Activated CD8-positive, alpha-beta T cell treated with anti-CD3 and anti-CD28 coated beads for 36 hours (primary cell): ENCODE data around the gene TMIE. TPM values are rescaled to one million over a fixed set of nuclear protein-coding genes. Genes with fewer than 3 reads are reported as not detected.
"Not testable (repeated sequence)": the region's sequence is repeated elsewhere in the genome, so short reads cannot be mapped to it uniquely, and the experiment has no call there.

ENCODE experiments used
- ATAC-seq: fragments of 200-7000 bp; cut with Tn5 transposase; one replicate; pipeline ENCODE4 v1.10.0; 2021; ENCODE audit warnings: mild to moderate bottlenecking, moderate library complexity
- CTCF ChIA-PET: fragments of 350-600 bp; sonication (Branson Sonifier 250); formaldehyde crosslinking; loops from one replicate; lab custom pipeline; 2021; ENCODE audit warnings: antibody characterized with exemption; lab: Charles Lee
- POLR2A ChIA-PET: fragments of 350-600 bp; sonication (Branson Sonifier 250); formaldehyde crosslinking; loops from one replicate; lab custom pipeline; 2021; ENCODE audit warnings: antibody characterized with exemption; lab: Charles Lee
- DNase-seq: peaks from one replicate; pipeline ENCODE4 v3.0.0-alpha.2; 2020
- H3K27ac Mint-ChIP-seq: one replicate; pipeline ENCODE4 v1.8.0; 2021; ENCODE audit warnings: mild to moderate bottlenecking, mixed read lengths
- H3K27me3 Mint-ChIP-seq: one replicate; pipeline ENCODE4 v1.8.0; 2021; ENCODE audit warnings: mixed read lengths
- H3K36me3 Mint-ChIP-seq: one replicate; pipeline ENCODE4 v1.8.0; 2021; ENCODE audit warnings: low read depth, mixed read lengths
- H3K4me1 Mint-ChIP-seq: one replicate; pipeline ENCODE4 v1.8.0; 2021; ENCODE audit warnings: low read depth, mixed read lengths
- H3K4me3 Mint-ChIP-seq: one replicate; pipeline ENCODE4 v1.8.0; 2021; ENCODE audit warnings: mild to moderate bottlenecking, moderate library complexity, mixed read lengths
- H3K9me3 Mint-ChIP-seq: one replicate; pipeline ENCODE4 v1.8.0; 2021; ENCODE audit warnings: mixed read lengths
- intact Hi-C: fragments of 100-400 bp; cut with micrococcal nuclease; formaldehyde crosslinking; loops from one replicate; pipeline ENCODE4 v1.10.0; 2022
- total RNA-seq, 2 experiments: library from RNA; stranded (reverse); gene quantifications; one replicate each; pipeline ENCODE4 v1.2.3, GENCODE V29; 2021
- TF ChIP-seq, protein P1 (sequence below): fragments of 200-600 bp; IDR thresholded peaks from one replicate; pipeline ENCODE4 v1.8.0; 2022; ENCODE audit warnings: antibody characterized with exemption, mild to moderate bottlenecking

TMIE gene
- total RNA-seq, 2 experiments from 2014 or later: 0.81 to 0.90 TPM

DNA sequence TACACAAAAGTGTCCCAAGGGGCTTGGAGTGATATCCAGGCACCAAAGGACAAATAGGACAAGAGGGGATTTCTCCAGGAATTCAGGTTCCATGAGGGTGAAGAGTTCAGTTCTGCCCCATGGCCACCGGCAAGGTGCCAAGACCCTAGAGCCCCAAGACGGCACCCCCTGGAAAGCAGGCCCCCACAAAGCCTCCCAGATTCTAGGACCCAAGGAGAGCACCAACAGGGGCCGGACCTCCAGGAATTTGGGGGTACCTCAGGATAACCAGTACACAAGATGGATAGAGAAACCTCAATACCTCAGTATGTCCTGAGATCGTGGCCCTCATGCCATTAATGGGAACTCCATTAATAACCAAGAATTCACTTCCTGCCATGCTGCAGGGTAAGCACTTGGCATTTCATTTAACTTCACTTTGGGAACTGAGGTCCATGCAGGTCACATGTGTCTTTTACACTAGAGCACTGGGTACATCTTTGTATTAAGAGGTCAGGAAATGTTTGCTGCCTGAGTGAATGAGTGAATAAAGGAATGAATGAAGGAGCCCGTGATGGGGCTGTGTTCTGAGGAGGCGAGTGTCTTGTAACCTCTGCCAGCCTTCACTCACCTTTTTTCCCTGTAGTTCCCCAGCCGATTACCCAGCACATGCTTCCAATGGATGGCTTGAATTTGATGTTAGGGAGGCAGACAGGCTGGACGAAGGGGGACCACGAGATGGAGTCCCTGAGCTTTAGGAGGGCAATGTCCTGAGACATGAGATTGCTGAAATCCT lies 32.0 kb downstream of the TMIE start:
- Mint-ChIP-seq H3K4me3 (no peak overlapping the region), H3K4me1 (no peaks in the 10 kb centered on the region), H3K27me3 (peaks cover 2% of the 10 kb centered on the region), H3K27ac (no peak overlapping the region), H3K9me3 (no peaks in the 10 kb centered on the region), H3K36me3 (no peaks in the 10 kb centered on the region)
- CTCF ChIA-PET: no interaction called here
- TF ChIP-seq, protein P1, sequence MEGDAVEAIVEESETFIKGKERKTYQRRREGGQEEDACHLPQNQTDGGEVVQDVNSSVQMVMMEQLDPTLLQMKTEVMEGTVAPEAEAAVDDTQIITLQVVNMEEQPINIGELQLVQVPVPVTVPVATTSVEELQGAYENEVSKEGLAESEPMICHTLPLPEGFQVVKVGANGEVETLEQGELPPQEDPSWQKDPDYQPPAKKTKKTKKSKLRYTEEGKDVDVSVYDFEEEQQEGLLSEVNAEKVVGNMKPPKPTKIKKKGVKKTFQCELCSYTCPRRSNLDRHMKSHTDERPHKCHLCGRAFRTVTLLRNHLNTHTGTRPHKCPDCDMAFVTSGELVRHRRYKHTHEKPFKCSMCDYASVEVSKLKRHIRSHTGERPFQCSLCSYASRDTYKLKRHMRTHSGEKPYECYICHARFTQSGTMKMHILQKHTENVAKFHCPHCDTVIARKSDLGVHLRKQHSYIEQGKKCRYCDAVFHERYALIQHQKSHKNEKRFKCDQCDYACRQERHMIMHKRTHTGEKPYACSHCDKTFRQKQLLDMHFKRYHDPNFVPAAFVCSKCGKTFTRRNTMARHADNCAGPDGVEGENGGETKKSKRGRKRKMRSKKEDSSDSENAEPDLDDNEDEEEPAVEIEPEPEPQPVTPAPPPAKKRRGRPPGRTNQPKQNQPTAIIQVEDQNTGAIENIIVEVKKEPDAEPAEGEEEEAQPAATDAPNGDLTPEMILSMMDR: no peak
- intact Hi-C loops: no loop called here
- DNase-seq (no peak), ATAC-seq (no peak)
- POLR2A ChIA-PET: no interaction called here

DNA sequence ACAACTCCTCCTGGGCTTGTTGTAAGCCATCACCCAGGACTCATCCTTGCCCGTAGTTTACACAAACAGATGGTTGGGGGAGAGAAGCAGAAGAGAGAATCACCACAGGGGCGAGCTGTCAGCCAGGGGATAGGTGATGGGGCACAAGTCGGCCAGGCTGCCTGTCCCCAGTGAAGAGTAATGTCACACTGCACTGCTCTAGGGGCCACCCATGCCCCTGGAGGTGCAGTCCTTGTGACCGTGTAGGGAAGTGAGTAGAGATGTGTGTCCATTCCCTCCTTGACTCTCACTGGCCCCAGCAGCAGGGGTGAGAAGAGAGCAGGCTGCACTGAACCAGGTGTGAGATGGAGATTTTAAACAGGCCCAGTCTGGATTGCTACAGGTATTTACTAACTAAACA lies 33.6 kb downstream of the TMIE start:
- Mint-ChIP-seq H3K27me3 (peaks cover 4% of the 10 kb centered on the region), H3K4me1 (no peaks in the 10 kb centered on the region), H3K27ac (no peak overlapping the region), H3K4me3 (no peak overlapping the region), H3K9me3 (no peaks in the 10 kb centered on the region), H3K36me3 (no peaks in the 10 kb centered on the region)
- ATAC-seq: no peak
- POLR2A ChIA-PET: no interaction called here
- TF ChIP-seq, protein P1: no peak
- DNase-seq: no peak
- CTCF ChIA-PET: no interaction called here
- intact Hi-C loops: no loop called here

DNA sequence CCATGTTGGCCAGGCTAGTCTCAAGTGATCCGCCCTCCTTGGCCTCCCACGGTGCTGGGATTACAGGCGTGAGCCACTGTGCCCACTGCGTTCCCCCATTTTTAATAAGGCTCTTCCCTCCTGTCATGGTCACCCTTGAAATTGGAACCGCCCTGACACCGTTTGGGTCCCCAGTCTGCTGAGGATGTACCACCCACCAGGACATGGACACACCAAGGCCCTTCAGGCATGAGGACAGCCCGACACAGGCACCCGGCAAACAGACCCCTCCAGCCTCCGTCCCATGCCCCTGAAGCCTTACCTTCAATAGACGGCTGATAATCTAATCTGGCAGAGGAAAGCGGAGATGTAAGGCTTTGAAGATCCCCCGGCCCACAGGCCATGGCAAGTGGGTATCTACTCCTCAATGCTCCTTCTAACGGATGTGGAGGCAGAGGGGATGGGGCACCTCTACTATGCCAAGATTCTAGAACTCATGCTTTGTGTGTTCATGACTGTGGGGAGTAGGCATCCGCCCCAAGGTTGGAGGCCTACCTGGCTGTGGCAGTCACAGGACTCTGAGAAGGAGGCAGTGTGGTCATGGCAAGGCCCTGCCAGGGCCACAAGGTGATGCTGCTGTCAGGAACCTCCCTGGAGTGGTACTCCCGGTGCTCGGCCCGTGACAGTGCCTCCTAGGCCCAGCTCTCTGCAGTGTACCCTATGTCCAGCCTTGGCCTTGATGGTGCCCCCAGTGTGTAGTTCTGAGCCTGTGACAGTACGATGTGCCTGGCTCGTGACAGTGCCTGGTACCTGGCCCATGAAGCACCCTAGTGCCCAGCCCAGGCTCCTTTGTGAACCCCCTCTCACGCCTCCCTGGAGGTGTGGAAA lies 35.0 kb downstream of the TMIE start:
- intact Hi-C loops: no loop called here
- ATAC-seq (no peak), DNase-seq (no peak)
- H3K27ac Mint-ChIP-seq: no peak overlapping the region
- ChIA-PET CTCF (interaction anchor here (0.9 kb wide), 1 partner anchor 131 kb away, joined by 3 read pairs; no protein-coding TSS in a partner anchor), POLR2A (interaction anchor here (0.6 kb wide), 1 partner anchor 41 kb away, joined by 3 read pairs; no protein-coding TSS in a partner anchor)
- H3K4me1 Mint-ChIP-seq: no peaks in the 10 kb centered on the region
- H3K4me3 Mint-ChIP-seq: no peak overlapping the region
- no peaks in the 10 kb centered on the region for H3K36me3 Mint-ChIP-seq
- no peaks in the 10 kb centered on the region for H3K9me3 Mint-ChIP-seq
- peaks cover 4% of the 10 kb centered on the region for H3K27me3 Mint-ChIP-seq
- TF ChIP-seq, protein P1: no peak

DNA sequence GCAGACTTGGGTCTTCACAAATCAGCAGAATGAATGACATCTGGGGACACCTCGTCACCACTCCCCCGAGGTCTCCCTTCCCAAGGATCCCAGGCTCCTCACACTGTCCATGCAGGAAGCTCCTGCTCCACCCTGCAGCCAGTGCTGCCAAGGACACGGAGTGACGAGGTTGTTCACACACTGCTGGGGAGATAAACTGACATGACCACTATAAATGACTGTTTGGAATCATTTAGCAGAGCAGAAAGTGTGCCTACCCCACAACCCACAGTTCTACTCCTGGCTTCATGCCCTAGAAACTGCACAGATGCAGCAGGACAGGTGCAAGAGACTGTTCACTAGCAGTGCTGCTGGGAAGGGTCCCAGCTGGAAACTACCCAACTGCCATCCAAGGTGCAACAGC lies 36.1 kb downstream of the TMIE start:
- POLR2A ChIA-PET: no interaction called here
- Mint-ChIP-seq H3K27ac (no peak overlapping the region), H3K36me3 (no peaks in the 10 kb centered on the region), H3K27me3 (peaks cover 4% of the 10 kb centered on the region), H3K9me3 (no peaks in the 10 kb centered on the region), H3K4me1 (no peaks in the 10 kb centered on the region), H3K4me3 (no peak overlapping the region)
- DNase-seq (no peak), ATAC-seq (no peak)
- intact Hi-C loops: no loop called here
- TF ChIP-seq, protein P1: no peak
- CTCF ChIA-PET: interaction anchor here (0.9 kb wide), 1 partner anchor 130 kb away, joined by 3 read pairs; no protein-coding TSS in a partner anchor

DNA sequence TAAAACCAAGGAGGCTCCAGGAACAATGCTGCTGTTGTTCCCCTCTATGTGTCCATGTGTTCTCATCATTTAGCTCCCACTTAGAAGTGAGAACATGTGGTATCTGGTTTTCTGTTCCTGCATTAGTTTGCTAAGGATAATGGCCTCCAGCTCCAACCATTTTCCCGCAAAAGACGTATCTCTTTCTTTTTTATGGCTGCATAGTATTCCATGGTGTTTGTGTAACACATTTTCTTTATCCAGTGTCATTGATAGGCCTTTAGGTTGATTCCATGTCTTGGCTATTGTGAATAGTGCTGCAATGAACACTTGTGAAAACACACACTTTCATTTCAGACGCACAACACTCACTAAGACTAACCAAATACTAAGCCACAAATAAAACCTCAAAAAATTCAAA lies 38.4 kb downstream of the TMIE start:
- H3K4me3 Mint-ChIP-seq, H3K9me3 Mint-ChIP-seq, H3K27me3 Mint-ChIP-seq, DNase-seq, ATAC-seq, H3K4me1 Mint-ChIP-seq, CTCF ChIA-PET, H3K36me3 Mint-ChIP-seq, POLR2A ChIA-PET, intact Hi-C loops, H3K27ac Mint-ChIP-seq: not testable (repeated sequence)
